GM18499 (cell line): Measurements from ENCODE around the gene RTN4RL1.

Source experiments
- ATAC-seq: cut with Tn5 transposase; IDR thresholded peaks from one replicate; pipeline ENCODE4 v1.9.1; 2021; ENCODE audit warnings: moderate number of reproducible peaks; ENCODE audit not compliant: insufficient read depth, unreplicated experiment

Gene RTN4RL1

DNA sequence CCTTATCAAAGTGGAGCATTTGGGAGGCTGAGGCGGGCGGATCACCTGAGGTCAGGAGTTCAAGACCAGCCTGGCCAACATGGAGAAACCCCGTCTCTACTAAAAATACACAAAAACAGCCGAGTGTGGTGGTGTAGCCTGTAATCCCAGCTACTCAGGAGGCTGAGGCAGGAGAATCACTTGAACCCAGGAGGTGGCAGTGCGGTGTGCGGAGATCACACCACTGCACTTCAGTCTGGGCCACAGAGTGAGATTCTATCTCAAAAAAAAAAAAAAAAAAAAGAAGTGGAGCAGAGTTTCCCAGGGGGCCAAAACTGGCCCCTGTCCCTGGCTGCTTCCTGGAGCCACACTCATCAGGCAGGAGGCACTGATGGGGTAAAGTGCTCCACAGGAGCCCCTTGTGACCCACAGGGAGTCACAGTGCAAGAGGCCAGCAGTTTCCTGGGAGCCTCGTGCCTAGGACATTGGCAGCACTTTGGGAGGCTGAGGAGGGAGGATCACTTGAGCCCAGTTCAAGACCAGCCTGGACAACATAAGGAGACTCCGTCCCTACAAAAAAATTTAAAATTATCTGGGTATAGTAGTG lies 44.4 kb downstream of the RTN4RL1 start:
- ATAC-seq = no peak

DNA sequence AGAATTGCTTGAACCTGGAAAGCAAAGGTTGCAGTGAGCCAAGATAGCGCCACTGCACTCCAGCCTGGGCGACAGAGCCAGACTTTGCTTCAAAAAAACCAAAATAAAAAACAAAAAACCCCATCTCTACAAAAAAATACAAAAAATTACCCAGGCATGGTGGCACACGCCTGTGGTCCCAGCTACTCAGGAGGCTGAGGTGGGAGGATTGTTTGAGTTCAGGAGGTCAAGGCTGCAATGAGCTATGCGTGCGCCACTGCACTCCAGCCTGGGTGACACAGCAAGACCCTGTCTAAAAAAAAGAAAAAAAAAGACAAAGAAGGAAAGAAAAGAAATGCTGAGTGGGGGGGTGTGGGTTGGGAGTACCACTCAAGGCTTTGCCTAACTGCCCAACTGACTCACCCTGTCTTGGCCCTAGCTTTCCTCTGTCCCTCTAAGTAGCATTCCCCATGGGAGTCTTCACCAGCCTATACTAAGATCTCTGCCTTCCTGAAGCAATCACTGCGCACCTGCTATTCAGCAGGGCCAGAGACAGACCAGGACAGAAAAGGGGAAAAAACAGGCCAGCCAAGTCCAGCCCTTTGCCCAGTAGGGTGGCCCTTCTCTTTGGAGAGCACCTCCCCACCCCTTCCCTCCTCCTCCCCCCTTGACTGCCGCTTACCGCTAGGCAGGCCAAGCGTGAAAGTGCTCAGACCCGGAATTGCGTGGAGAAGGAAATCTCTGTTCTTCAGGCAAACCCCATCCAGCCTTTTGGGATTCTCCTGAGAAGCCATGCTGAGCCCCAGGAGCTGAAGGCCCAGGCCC lies 45.8 kb downstream of the RTN4RL1 start:
- no peak for ATAC-seq

DNA sequence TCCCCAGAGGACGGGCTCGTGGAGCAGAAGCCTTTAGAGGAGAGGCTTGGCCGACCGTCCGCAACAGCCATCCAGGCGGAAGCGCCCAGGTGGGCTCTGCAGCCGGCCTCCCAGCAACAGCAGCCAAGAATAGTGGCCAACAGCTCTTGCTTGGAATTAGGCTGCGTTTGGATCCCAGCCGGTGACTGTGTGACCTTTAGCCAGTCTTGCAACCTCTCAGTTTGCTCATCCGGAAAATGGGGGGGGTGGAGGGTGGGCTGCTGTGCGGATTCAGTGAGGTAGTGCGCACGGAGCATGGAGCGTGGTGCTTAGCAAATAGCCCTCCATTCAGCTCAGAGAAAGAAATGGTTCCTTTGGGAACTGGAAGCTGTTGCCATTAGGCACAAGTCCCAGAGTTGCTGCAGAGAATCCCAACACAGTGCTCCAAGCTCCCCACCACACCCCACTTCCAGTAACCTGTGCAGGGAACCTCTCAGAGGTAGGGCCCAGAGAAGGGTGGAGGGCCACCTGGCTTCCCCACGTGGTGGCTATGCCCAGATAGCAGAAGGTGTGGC lies 46.7 kb downstream of the RTN4RL1 start:
- no peak for ATAC-seq

DNA sequence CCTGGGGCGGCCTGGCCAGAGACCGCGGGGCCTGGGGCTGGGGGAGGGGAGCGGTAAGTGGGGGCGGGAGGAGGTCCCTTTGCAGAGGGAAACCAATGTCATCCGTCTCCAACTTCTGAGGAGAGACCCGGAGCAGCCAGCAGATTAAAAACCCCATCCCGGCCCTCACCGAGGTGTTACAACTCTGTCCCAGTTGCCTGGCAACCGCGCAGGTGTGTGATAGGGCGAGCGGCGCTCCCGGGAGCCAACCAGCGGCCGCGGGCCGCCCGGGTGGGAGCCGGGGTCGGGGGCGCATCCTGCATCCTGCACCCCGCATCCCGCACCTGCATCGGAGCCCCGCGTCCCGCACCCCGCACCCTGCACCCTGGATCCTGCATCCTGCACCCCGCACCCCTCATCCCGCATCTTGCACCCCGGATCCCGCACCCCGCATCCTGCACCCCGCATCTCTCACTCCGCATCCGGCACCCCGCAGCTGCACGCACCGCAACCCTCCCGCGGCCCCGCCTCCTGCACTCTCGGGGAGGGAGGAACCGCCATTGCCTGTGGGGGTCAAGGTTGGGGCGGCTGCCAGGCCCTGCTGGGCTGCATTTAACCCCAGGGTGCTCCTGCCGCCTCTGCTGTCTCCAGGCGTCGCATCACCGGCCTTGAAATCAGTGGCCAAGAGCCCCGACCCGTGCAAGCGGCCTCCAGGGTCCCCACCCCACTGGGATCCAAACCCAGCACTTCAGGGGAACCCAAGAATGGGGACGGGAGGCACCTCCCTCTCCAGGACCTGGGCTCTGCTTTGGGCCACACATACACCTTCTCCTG lies 47.3 kb downstream of the RTN4RL1 start:
- ATAC-seq = no peak

DNA sequence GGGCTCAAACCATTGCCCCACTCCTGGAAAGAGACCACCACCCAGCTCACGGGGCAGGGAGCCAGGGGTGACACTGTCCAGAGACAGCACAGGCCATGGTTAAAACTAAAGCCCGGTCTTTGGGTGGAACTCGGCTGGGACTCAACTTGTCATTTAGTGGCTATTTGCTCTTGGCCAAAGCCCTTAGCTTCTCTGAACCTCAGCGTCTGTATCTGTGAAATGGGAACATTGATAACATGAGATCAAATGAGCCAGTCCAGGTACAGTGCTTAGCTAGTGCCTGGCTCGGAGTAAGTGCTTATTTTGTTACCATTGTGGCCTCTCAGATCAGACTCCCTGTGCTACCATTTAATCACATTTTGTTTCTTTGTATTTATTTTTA lies 48.5 kb downstream of the RTN4RL1 start:
- no peak for ATAC-seq

DNA sequence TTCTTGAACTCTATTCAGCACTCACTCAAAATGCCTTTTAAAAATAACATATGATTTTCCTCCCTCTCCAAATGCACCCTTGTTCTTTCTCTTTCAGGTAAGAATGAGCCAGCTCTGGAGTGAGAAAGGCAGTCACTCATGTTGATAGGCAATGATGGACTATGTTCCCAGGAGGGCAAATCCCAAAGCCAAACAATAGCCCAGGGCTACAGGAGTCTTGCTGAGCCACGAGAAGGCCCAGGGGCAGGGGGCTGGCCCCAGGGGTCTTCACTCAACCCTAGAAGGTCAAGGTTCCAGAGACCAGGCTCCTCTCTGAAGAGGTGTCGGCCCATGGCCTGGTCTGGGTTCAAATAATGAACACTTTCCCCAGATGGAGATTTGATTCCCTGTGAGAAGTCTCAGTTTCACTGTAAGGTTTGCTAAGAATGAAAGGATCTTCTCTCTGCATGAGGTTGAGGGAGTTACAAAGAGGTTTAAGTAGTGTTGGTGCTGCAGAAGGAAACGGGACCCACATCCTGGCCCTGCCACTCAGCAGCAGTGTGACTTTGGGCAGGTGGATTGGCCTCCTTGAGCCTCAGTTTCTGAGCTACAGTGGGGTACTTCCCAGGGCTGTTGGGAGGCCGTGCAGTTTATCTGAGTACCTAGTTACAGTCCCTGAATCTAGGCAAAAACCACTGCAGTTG lies 49.0 kb downstream of the RTN4RL1 start:
- no peak for ATAC-seq

DNA sequence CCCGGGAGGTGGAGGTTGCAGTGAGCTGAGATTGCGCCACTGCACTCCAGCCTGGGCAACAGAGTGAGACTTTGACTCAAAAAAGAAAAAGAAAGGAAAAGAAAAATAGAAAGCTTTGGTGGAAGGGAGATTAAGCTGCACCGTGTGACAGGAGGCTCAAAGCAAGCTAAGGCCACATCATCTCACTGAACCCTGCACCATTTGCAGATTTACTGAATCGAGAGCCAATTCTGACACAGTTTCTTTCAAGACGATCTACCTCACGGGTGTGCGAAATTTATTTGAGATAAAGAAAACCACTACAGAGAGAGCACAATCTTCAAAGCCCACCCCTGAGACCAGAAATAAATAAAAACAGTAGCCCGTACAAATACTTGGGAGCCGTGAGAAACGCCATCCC lies 49.6 kb downstream of the RTN4RL1 start:
- no peak for ATAC-seq

DNA sequence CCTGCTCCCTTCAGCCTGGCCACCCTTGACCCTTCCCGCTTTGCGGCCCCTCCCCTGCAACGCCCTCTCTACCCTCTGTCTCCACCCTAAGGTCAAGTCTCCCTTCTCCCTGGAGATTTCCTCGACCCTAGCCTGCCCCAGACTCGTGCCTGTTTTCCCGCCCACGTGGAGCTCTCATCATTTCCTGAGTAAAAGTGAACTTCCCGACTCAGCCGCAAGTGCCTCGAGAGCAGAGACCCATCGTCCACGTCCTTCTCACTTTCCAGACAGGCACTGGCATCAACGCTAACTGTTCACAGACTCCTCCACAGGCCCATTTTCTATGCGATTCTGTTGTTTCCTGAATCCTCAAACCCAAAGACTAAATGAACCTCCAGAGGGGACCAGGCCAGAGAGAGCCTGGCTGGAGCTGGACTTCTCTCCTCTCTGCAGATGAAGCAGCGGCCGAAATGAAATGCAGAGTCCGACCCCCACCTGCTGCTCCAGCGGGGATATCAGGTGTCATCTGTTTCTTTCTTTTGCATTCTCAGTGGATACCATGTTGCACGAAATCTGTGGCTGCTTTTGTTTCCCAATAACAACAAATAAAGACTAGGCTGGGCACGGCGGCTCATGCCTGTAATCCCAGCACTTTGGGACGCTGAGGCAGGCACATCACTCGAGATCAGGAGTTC lies 52.5 kb downstream of the RTN4RL1 start:
- no peak for ATAC-seq

DNA sequence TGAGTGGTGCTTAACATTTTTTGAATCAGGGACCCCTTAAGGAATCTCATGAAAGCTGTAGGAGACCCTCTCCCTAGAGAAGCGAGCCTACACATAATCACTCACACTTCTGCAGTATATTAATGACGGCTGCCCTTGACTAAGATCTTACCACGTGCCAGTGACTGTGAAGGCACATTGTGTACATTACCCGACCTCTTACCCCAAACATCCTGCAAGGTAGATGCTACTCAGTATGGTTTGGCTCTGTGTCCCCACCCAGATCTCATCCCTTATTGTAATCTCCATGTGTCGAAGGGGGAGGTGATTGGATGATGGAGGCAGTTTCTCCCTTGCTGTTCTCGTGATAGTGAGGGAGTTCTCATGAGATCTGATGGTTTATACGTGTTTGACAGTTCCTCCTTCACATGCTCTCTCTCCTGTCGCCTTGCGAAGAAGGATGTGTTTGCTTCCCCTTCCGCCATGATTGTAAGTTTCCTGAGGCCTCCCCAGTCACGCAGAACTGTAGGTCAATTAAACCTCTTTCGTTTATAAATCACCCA lies 54.2 kb downstream of the RTN4RL1 start:
- no peak for ATAC-seq

DNA sequence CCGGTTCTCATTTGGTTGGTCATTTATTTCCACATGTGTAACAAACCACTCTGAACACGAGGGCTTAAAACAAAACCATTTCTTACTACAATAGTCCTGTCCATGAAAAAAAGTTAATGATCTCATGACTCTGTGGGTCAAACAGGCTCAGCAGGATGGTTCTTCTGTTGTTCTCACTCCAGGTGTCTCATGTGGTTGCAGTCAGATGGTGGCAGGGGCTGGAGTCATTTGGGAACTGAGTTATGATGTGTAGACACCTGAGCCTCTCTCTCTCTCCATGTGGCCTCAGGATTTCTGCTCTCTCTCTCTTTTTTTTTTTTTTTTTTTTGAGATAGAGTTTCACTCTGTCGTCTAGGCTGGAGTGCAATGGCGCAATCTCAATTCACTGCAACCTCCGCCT lies 55.4 kb downstream of the RTN4RL1 start:
- no peak for ATAC-seq

DNA sequence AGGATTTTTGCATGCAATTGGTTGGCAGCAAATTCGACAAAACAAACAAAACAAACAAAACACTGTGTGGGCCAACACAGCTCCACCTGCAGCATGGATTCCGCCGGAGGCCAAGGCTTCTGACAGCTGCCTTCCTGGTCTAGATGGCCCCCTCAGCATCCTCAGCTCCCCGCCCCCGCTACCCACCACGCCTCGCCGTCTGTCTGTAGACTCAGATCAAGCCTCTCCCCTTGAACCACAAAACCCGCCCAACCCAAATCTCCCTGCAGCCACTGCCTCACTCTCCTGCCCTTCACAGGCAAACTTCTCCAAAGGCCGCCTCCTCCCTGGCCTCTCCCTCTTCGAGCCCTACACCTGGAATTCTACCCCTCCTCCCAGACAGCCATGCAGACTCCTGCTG lies 57.9 kb downstream of the RTN4RL1 start:
- no peak for ATAC-seq

DNA sequence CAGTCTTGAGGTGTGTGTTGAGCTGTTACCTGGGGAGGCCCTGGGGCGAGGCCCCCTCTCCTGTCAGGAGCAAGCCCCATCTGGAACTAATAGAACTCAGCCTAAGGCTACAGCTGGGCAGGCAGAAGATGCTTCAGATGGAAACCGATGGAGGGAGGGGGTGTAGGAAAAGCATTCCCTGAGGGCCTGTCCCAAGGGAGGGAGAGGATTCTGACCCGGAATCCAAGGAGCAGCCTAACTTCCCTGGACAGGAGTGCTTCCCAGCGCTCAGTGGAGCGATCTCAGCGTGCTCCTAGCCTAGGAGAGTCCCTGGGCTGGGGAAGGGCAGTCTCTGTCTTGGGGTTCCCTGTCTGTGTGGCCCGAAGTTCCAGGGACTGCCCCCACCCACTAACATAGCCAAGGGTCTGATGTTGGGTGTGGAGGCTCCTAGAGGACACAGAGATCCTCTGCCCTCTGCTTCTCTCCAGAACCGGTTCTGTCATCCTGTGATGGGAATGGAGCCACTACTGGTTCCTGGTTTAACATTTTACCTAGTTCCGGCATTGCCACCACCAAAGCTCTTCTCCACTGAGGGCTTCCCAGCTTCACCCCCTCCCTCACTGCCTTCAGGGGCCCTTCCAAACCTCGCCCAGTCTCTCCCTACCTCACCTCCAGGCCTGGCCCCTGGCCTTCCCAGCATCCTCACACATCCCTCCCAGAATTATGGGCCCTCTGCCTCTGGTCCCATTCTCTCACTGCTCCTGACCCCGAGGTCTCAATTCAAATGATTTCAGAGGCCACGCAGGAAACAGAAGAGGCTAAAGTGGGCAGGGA lies 58.7 kb downstream of the RTN4RL1 start:
- ATAC-seq = no peak

DNA sequence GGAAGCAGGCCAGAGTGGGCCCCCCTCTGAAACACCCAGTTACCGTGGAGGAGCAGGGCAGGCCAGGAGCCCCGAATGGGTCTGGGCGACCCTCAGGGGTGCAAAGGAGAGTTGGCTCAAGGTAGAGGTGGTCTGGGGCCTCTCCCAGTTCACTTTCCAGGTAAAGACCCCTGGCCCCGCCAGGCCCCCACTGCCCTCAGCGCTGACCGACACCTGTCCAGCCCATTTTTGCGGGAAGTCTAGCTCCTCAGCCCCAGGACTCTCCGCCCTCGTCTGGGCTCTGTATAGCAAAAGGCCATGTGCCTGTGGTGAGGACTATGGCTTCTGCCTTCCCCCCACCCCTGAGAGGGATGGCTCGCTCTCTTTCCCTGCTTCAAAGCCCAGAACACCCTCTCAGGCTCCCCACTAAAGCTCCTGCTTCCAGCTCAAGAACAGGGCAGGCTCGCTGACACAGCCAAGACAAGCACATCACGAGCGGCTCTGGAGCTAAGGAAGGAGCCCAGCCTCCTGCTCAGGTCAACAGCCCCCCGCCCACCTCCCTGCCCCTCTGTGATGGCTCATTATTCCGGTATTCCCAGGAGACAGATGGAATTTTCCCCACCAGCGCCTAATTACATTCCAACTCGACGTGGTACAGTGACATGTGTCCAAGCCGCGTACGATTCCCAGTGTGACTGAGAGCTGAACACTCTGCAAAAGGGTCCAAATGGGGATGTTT lies 59.4 kb downstream of the RTN4RL1 start:
- ATAC-seq = no peak

DNA sequence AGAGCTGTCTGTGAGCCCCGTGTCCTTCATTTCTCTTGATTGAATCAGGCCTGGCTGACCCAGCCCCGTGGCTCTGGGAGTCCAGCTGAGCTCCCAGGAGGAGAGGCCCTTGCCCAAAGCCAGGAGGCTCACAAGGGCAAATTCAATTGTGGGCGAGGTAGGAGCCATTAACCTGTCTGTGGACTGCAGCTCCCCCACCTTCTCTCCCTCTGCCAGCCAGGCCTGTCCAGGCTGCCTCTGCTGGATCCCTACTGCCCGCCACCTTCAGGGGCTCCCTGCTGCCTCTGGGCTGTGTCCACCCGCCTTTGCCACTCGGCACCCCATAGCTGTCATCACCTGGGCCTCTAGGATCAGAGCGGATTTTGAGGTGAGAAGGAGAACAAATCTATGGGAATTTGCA lies 61.9 kb downstream of the RTN4RL1 start:
- ATAC-seq = no peak

DNA sequence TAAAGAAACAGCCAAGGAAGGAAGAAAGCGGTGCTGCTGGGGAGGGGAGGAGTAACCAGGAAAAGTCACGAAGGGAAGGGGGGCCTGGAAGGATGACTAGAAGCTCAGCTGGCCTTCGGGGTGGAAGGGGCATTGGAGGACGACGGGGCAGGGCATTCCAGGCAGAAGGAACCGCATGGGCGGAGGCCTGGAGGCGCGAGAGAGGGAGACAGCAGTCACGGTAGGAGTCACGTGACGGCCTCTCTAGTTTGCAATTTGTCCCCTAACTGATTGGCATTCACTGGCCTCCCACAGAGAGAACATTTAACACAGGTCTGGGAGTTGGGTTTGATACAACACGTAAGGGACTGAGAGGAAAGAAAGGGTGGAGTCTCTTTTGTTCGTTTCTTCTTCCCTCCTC lies 63.9 kb downstream of the RTN4RL1 start:
- ATAC-seq = no peak

DNA sequence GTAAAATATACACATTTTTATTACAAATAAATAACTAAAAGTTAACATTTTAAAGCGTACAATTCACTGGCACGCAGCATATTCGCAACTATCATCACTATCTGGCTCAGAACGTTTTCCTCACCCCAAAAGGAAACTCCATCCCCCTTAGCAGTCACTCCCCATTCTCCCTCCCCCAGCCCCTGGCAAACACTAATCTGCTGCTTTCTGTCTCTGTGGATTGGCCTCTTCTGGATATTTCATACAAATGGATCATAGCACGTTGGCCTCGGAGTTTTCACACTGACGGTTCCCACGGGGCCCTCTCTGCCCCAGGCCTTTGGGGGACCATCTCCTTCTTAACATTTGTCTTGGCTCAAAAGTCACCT lies 64.6 kb downstream of the RTN4RL1 start:
- no peak for ATAC-seq

DNA sequence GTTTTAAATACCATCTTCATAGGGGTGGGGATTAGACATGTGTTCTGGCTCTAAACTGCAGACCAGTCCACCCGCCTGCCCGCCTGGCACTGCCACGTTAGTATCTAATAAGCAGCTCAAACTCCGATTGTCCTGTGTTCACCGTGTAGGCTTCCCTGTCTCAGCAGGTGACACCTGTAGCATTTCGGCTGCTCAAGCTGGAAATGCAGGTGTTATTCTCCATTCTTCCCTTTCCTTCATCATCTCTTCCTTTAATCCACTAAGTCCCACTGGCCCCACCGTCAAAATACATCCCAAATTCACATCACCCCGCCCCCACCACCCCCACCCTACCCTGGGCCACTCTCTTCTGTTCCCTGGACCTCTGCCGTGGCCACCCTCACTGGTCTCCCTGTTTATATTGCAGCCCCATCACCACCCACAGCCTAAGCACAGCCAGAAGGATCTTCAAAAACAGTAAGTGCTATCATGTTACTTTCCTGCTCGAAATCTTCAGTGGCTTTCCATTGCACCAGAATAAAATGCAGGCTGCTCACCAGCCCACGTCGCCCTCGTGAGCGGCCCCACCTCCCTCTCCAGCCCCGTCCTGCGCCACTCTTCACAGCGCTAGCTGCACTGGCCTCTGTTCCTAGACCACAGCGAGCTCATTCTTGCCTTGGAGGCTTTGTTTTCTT lies 65.1 kb downstream of the RTN4RL1 start:
- ATAC-seq = no peak
